H9 (cell line): ENCODE results near the gene FRRS1. TPM values are rescaled to one million over a fixed set of nuclear protein-coding genes. Genes with fewer than 3 reads are reported as not detected.

Experiments
- DNase-seq: peaks from one replicate; pipeline ENCODE4 v3.0.0-alpha.2; 2017
- H2AFZ ChIP-seq: one replicate; pipeline ENCODE4 v1.6.1; 2013; ENCODE audit warnings: mild to moderate bottlenecking, low read length, control low read depth, moderate library complexity
- H2AK5ac ChIP-seq: 2 replicates; pipeline ENCODE4 v1.6.1; 2013; ENCODE audit warnings: low read length, control low read depth, mixed read lengths; ENCODE audit not compliant: insufficient read length
- H2BK120ac ChIP-seq: one replicate; pipeline ENCODE4 v1.6.1; 2013; ENCODE audit warnings: low read depth, mild to moderate bottlenecking, low read length, control low read depth, inconsistent platforms; ENCODE audit not compliant: poor library complexity, severe bottlenecking
- H2BK12ac ChIP-seq: 2 replicates; pipeline ENCODE4 v1.6.1; 2013; ENCODE audit warnings: low read length, control low read depth, mixed read lengths, low read depth; ENCODE audit not compliant: insufficient read length
- H2BK15ac ChIP-seq: 2 replicates; pipeline ENCODE4 v1.6.1; 2013; ENCODE audit warnings: low read depth, low read length, control low read depth
- H2BK20ac ChIP-seq: one replicate; pipeline ENCODE4 v1.6.1; 2013; ENCODE audit warnings: low read depth, mild to moderate bottlenecking, low read length, control low read depth, inconsistent platforms; ENCODE audit not compliant: poor library complexity, severe bottlenecking
- H2BK5ac ChIP-seq: 2 replicates; pipeline ENCODE4 v1.6.1; 2013; ENCODE audit warnings: low read length, control low read depth, mixed read lengths; ENCODE audit not compliant: insufficient read length
- H3K14ac ChIP-seq: 2 replicates; pipeline ENCODE4 v1.6.1; 2013; ENCODE audit warnings: low read length, control low read depth; ENCODE audit not compliant: insufficient read depth
- H3K18ac ChIP-seq: 2 replicates; pipeline ENCODE4 v1.6.1; 2013; ENCODE audit warnings: low read depth, mild to moderate bottlenecking, mixed read lengths, low read length, control low read depth; ENCODE audit not compliant: insufficient read length
- H3K23ac ChIP-seq: 2 replicates; pipeline ENCODE4 v1.6.1; 2013; ENCODE audit warnings: low read length, control low read depth, mixed read lengths, low read depth; ENCODE audit not compliant: insufficient read length
- H3K23me2 ChIP-seq: 2 replicates; pipeline ENCODE4 v1.6.1; 2013; ENCODE audit warnings: low read depth, mild to moderate bottlenecking, mixed read lengths, low read length, control low read depth; ENCODE audit not compliant: insufficient read length, poor library complexity, severe bottlenecking
- H3K27ac ChIP-seq: 2 replicates; pipeline ENCODE4 v1.5.1; 2013; ENCODE audit warnings: low read length, control low read depth, mixed read lengths, low read depth; ENCODE audit not compliant: insufficient read length
- H3K27me3 ChIP-seq: 2 replicates; pipeline ENCODE4 v1.6.1; 2013; ENCODE audit warnings: low read length, control low read depth, inconsistent platforms; ENCODE audit not compliant: insufficient read depth
- H3K4ac ChIP-seq: 2 replicates; pipeline ENCODE4 v1.6.1; 2013; ENCODE audit warnings: low read depth, mild to moderate bottlenecking, control low read depth, inconsistent platforms, low read length, moderate library complexity
- H3K4me1 ChIP-seq: 2 replicates; pipeline ENCODE4 v1.6.1; 2013; ENCODE audit warnings: low read length, control low read depth, inconsistent platforms; ENCODE audit not compliant: insufficient read depth
- H3K4me2 ChIP-seq: 2 replicates; pipeline ENCODE4 v1.6.1; 2013; ENCODE audit warnings: low read length, control low read depth, mixed read lengths; ENCODE audit not compliant: insufficient read length, insufficient read depth
- H3K56ac ChIP-seq: 2 replicates; pipeline ENCODE4 v1.6.1; 2013; ENCODE audit warnings: low read depth, mild to moderate bottlenecking, mixed read lengths, low read length, control low read depth; ENCODE audit not compliant: insufficient read length
- H3K79me1 ChIP-seq: 2 replicates; pipeline ENCODE4 v1.6.1; 2013; ENCODE audit warnings: low read depth, mild to moderate bottlenecking, moderate library complexity, low read length, control low read depth, inconsistent platforms; ENCODE audit not compliant: insufficient read depth, poor library complexity, severe bottlenecking
- H3K79me2 ChIP-seq: 2 replicates; pipeline ENCODE4 v1.6.1; 2013; ENCODE audit warnings: low read length, control low read depth, inconsistent platforms; ENCODE audit not compliant: insufficient read depth
- H3K9ac ChIP-seq: 2 replicates; pipeline ENCODE4 v1.6.1; 2013; ENCODE audit warnings: low read length, control low read depth, mixed read lengths; ENCODE audit not compliant: insufficient read length; ENCODE audit errors: extremely low read depth
- H3K9me3 ChIP-seq: one replicate; pipeline ENCODE4 v1.6.1; 2013; ENCODE audit warnings: low read depth, low read length, inconsistent platforms; ENCODE audit not compliant: control insufficient read depth
- H3T11ph ChIP-seq: one replicate; pipeline ENCODE4 v1.6.1; 2013; ENCODE audit warnings: mild to moderate bottlenecking, low read length, control low read depth, inconsistent platforms
- H4K20me1 ChIP-seq: one replicate; pipeline ENCODE4 v1.6.1; 2013; ENCODE audit not compliant: control insufficient read depth, insufficient read length, insufficient read depth
- H4K5ac ChIP-seq: 2 replicates; pipeline ENCODE4 v1.6.1; 2013; ENCODE audit warnings: low read depth, mild to moderate bottlenecking, mixed read lengths, low read length, control low read depth; ENCODE audit not compliant: insufficient read length
- H4K8ac ChIP-seq: replicated peaks from 2 replicates; pipeline ENCODE4 v1.6.1; 2013; ENCODE audit warnings: low read length, control low read depth, mixed read lengths, low read depth; ENCODE audit not compliant: insufficient read length
- H4K91ac ChIP-seq: 2 replicates; pipeline ENCODE4 v1.6.1; 2013; ENCODE audit warnings: low read depth, mild to moderate bottlenecking, moderate library complexity, mixed read lengths, low read length, control low read depth; ENCODE audit not compliant: insufficient read length
- H3K27ac Mint-ChIP-seq, 3 experiments: 2 replicates in 2 of 3; 3 replicates in 1 of 3; pipeline ENCODE4 v1.8.0; 2020 to 2021; ENCODE audit warnings: mixed read lengths in 3 of 3, mild to moderate bottlenecking in 1 of 3, moderate library complexity in 1 of 3
- H3K27me3 Mint-ChIP-seq: 2 replicates; pipeline ENCODE4 v1.8.0; 2021; ENCODE audit warnings: low read depth, mild to moderate bottlenecking, moderate library complexity, mixed read lengths
- H3K36me3 Mint-ChIP-seq, 3 experiments: 2 replicates in 2 of 3; 3 replicates in 1 of 3; pipeline ENCODE4 v1.8.0; 2020 to 2021; ENCODE audit warnings: low read depth in 3 of 3, mixed read lengths in 3 of 3; ENCODE audit not compliant: insufficient read depth in 1 of 3
- H3K4me1 Mint-ChIP-seq, 2 experiments: 2 replicates each; pipeline ENCODE4 v1.8.0; 2020; ENCODE audit warnings: mixed read lengths in 2 of 2
- H3K4me3 Mint-ChIP-seq, 2 experiments: 2 replicates in 1 of 2; 3 replicates in 1 of 2; pipeline ENCODE4 v1.8.0; 2020 to 2021; ENCODE audit warnings: mild to moderate bottlenecking in 2 of 2, mixed read lengths in 2 of 2, moderate library complexity in 1 of 2
- H3K9me3 Mint-ChIP-seq, 2 experiments: 2 replicates in 1 of 2; 3 replicates in 1 of 2; pipeline ENCODE4 v1.8.0; 2020; ENCODE audit warnings: mild to moderate bottlenecking in 2 of 2, mixed read lengths in 2 of 2, moderate library complexity in 1 of 2
- CTCF ChIP-seq: fragments of 200-600 bp; sonication (generic); conservative IDR thresholded peaks from 3 replicates; pipeline ENCODE4 v1.8.0; 2021; ENCODE audit warnings: antibody characterized with exemption, mild to moderate bottlenecking
- WGBS: extraction: QIAGEN DNeasy Blood & Tissue Kit; methylation state at CpG from one replicate; pipeline ENCODE4 v1.1.7; 2013; ENCODE audit warnings: missing lambda C conversion rate, low lambda C conversion rate, mixed read lengths; ENCODE audit not compliant: insufficient read length; ENCODE audit errors: extremely low coverage; 5-methylcytosine and 5-hydroxymethylcytosine counted together
- total RNA-seq: library from RNA; stranded (reverse); gene quantifications from 2 replicates; pipeline ENCODE4 v1.2.1, GENCODE V29; 2021

The FRRS1 gene
- total RNA-seq, 1 experiment from 2014 or later = 5.6 TPM

DNA sequence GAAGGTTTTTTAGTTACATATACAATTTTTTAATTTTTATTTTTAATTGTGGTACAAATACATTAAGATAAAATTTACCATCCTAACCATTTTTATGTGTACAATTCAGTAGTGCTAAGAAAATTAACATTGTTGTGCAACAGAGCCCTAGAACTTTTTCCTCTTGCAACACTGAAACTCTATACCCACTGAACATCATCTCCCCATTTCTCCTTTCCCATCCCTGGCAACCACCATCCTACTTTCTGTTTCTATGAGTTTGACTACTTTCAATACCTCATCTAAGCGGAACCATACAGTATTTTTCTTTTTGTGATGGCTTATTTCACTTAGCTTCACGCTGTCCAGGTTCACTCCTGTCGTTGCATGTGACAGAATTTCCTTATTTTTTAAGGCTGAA, 66.4 kb downstream of the FRRS1 start:
- no peak for DNase-seq
- Histone ChIP-seq H4K8ac (no peak overlapping the region), H2AFZ (no peak overlapping the region), H3K9me3 (no peaks in the 10 kb centered on the region), H4K20me1 (no peaks in the 10 kb centered on the region), H2BK5ac (no peak overlapping the region), H2BK12ac (no peak overlapping the region), H2AK5ac (no peak overlapping the region), H2BK120ac (no peak overlapping the region), H2BK20ac (no peak overlapping the region), H4K91ac (no peak overlapping the region), H3K9ac (no peak overlapping the region), H3K4me1 (no peaks in the 10 kb centered on the region), H3T11ph (no peak overlapping the region), H3K27ac (no peak overlapping the region), H3K4me2 (no peak overlapping the region), H3K79me2 (no peaks in the 10 kb centered on the region), H3K18ac (no peak overlapping the region), H2BK15ac (no peak overlapping the region), H3K23me2 (no peaks in the 10 kb centered on the region), H3K4ac (no peak overlapping the region), H4K5ac (no peak overlapping the region), H3K27me3 (no peaks in the 10 kb centered on the region), H3K56ac (no peak overlapping the region), H3K79me1 (no peaks in the 10 kb centered on the region), H3K14ac (no peak overlapping the region), H3K23ac (no peak overlapping the region)
- Mint-ChIP-seq H3K4me1 (no peaks in the 10 kb centered on the region), H3K27ac (no peak overlapping the region), H3K27me3 (peaks cover 1% of the 10 kb centered on the region; the same call in 1 of the 2 replicates), H3K4me3 (no peak overlapping the region), H3K36me3 (peaks cover 0 to 8% (median 0%) of the 10 kb centered on the region in 3 experiments; a peak in 1 of 7 replicates), H3K9me3 (no peaks in the 10 kb centered on the region)
- no peak for TF ChIP-seq CTCF
- WGBS = no CpG with 5 or more reads among the region's 3 CpGs
